Fibroblast of lung (primary cell): Measurements from ENCODE around the gene PCDHGA7. TPM values are rescaled to one million over a fixed set of nuclear protein-coding genes. Genes with fewer than 3 reads are reported as not detected.
"Not testable (repeated sequence)": the region's sequence is repeated elsewhere in the genome, so short reads cannot be mapped to it uniquely, and the experiment has no call there.

Experiments used
- DNase-seq, 2 donors: peaks; one replicate each; pipeline versions ENCODE4 v3.0.0 to v3.0.0-alpha.2; 2010; ENCODE audit warnings: low read depth in 2 of 2
- H2AFZ ChIP-seq: 2 replicates; pipeline ENCODE4 v1.5.1; 2012; ENCODE audit warnings: low read length, control low read depth, inconsistent platforms
- H3K27ac ChIP-seq: 2 replicates; pipeline ENCODE4 v1.5.1; 2011; ENCODE audit warnings: low read length, control low read depth; ENCODE audit not compliant: insufficient read depth
- H3K27me3 ChIP-seq: 2 replicates; pipeline ENCODE4 v1.5.1; 2011; ENCODE audit warnings: mild to moderate bottlenecking, low read length; ENCODE audit not compliant: control insufficient read depth, insufficient read depth
- H3K36me3 ChIP-seq: 2 replicates; pipeline ENCODE4 v1.5.1; 2011; ENCODE audit warnings: low read length; ENCODE audit not compliant: control insufficient read depth, insufficient read depth
- H3K4me1 ChIP-seq: 2 replicates; pipeline ENCODE4 v1.5.1; 2011; ENCODE audit warnings: low read length; ENCODE audit not compliant: control insufficient read depth, insufficient read depth; ENCODE audit errors: extremely low read depth
- H3K4me2 ChIP-seq: 2 replicates; pipeline ENCODE4 v1.5.1; 2011; ENCODE audit warnings: low read length, control low read depth; ENCODE audit not compliant: insufficient read depth; ENCODE audit errors: extremely low read depth
- H3K4me3 ChIP-seq, 4 experiments: fragments of 200-600 bp in 1 of 4; sonication (generic) in 1 of 4; replicated peaks in 1 of 4; 2 replicates each; pipeline ENCODE4 v1.5.1; 2011 to 2016; ENCODE audit warnings: low read length in 4 of 4, low read depth in 3 of 4, mild to moderate bottlenecking in 3 of 4, control low read depth in 2 of 4, inconsistent platforms in 1 of 4, mixed read lengths in 1 of 4; ENCODE audit not compliant: insufficient read depth in 1 of 4; ENCODE audit errors: control extremely low read depth in 1 of 4
- H3K79me2 ChIP-seq: 2 replicates; pipeline ENCODE4 v1.5.1; 2012; ENCODE audit warnings: mild to moderate bottlenecking, low read length, inconsistent platforms; ENCODE audit not compliant: control insufficient read depth, insufficient read depth
- H3K9ac ChIP-seq: 2 replicates; pipeline ENCODE4 v1.5.1; 2011; ENCODE audit warnings: mild to moderate bottlenecking, low read length, control low read depth; ENCODE audit not compliant: insufficient read depth
- H3K9me3 ChIP-seq: 2 replicates; pipeline ENCODE4 v1.5.1; 2012; ENCODE audit warnings: low read depth, low read length; ENCODE audit not compliant: control insufficient read depth, insufficient read depth
- H4K20me1 ChIP-seq: 2 replicates; pipeline ENCODE4 v1.5.1; 2011; ENCODE audit warnings: low read length; ENCODE audit not compliant: control insufficient read depth, insufficient read depth; ENCODE audit errors: extremely low read depth
- CTCF ChIP-seq, 2 donors: IDR thresholded peaks in 1 of 2; conservative IDR thresholded peaks in 1 of 2; 1 replicate in 1 of 2; 2 replicates in 1 of 2; pipeline ENCODE4 v1.5.1; 2011 to 2012; ENCODE audit warnings: low read length in 2 of 2, control low read depth in 1 of 2, inconsistent platforms in 1 of 2, low read depth in 1 of 2, mild to moderate bottlenecking in 1 of 2
- EZH2 ChIP-seq: IDR thresholded peaks from 2 replicates; pipeline ENCODE4 v1.5.1; 2012; ENCODE audit warnings: low read length, control low read depth, mild to moderate bottlenecking; ENCODE audit errors: missing control alignments
- polyA plus RNA-seq, 2 donors: library from polyadenylated mRNA; depleted of rRNA in 1 of 2; stranded (reverse) in 1 of 2; unstranded in 1 of 2; fragments of >200 nt; gene quantifications; 2 replicates each; pipeline ENCODE4 v1.2.1, GENCODE V29; 2011 to 2012; ENCODE audit warnings: missing spikeins in 1 of 2
- total RNA-seq: library from RNA; depleted of rRNA; stranded (reverse); fragments of >200 nt; gene quantifications from 2 replicates; pipeline ENCODE4 v1.2.1, GENCODE V29; 2014

Gene PCDHGA7
- total and polyA plus RNA-seq, 2 donors (not counting 1 experiment from before 2014, with no cell fraction given): 2.7 to 6.8 TPM

DNA sequence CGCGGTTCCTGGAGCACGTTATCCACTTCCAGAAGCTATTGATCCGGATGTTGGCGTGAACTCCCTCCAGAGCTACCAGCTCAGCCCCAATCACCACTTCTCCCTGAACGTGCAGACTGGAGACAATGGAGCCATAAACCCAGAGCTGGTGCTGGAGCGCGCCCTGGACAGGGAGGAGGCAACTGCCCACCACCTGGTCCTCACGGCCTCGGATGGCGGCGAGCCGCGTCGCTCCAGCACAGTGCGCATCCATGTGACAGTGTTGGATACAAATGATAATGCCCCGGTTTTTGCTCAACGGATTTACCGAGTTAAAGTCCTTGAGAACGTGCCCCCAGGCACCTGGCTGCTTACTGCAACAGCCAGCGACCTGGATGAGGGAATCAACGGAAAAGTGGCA, 20.8 kb downstream of the PCDHGA7 start:
- Histone ChIP-seq H2AFZ (no peak overlapping the region), H3K79me2 (no peaks in the 10 kb centered on the region), H3K27ac (no peak overlapping the region), H4K20me1 (no peaks in the 10 kb centered on the region), H3K4me1 (no peaks in the 10 kb centered on the region), H3K9me3 (peaks cover 4% of the 10 kb centered on the region), H3K27me3 (no peaks in the 10 kb centered on the region), H3K9ac (no peak overlapping the region), H3K36me3 (no peaks in the 10 kb centered on the region), H3K4me2 (peak overlapping the region; percentile 29), H3K4me3 (peak overlapping the region in 1 of 4 experiments; percentile 50)
- DNase-seq: no peak
- no peak for TF ChIP-seq EZH2
- TF ChIP-seq CTCF (conservative IDR thresholded peaks at IDR 0.05 in 1 of 2, IDR thresholded peaks at IDR 0.05 in 1 of 2; ENCODE audit: low read depth in 1 of 2, low read length in 2 of 2): no peak

DNA sequence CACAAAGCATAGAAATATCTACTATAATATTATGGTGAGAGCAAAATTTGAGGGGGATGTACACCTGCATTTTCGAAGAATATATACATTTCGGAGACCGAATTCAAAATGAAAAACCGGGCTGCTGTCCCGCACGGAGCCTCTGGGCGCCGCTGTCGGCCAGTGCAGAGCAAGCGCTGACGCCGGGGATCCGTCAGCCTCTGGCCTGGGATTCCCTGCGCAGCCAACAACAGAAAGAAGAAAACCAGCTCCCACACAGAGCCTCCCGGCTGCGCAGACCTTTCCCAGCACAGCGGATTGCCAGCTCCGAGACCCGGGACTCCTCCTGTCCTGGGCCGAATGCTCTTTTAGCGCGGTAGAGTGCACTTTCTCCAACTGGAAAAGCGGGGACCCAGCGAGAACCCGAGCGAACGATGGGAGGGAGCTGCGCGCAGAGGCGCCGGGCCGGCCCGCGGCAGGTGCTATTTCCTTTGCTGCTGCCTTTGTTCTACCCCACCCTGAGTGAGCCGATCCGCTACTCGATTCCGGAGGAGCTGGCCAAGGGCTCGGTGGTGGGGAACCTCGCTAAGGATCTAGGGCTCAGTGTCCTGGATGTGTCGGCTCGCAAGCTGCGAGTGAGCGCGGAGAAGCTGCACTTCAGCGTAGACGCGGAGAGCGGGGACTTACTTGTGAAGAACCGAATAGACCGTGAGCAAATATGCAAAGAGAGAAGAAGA, 25.4 kb downstream of the PCDHGA7 start, which contains the start of gene PCDHGB6:
Gene PCDHGB6, plus strand, starts transcription at position 232 of the 716 bp plus-strand sequence. Its CDS starts 182 bp downstream, at position 414.
- not testable (repeated sequence) for H3K9me3 ChIP-seq, H3K79me2 ChIP-seq, H3K4me1 ChIP-seq, H3K9ac ChIP-seq, H3K27ac ChIP-seq, H3K27me3 ChIP-seq, H3K4me2 ChIP-seq, H2AFZ ChIP-seq, H4K20me1 ChIP-seq, H3K36me3 ChIP-seq
- peak; percentile 41 to 57 for TF ChIP-seq CTCF (conservative IDR thresholded peaks at IDR 0.05 in 1 of 2, IDR thresholded peaks at IDR 0.05 in 1 of 2; ENCODE audit: low read depth in 1 of 2, low read length in 2 of 2)
- peak within 1 kb of the TSS in 3 of 4 experiments; percentile 9 to 41 (median 39) for H3K4me3 ChIP-seq
- DNase-seq: peak; percentile 30 to 54

- H4K20me1 ChIP-seq: no peaks in the 10 kb centered on the region
- no peaks in the 10 kb centered on the region for H3K4me1 ChIP-seq
- peaks cover 6% of the 10 kb centered on the region for H3K9me3 ChIP-seq
- no peaks in the 10 kb centered on the region for H3K79me2 ChIP-seq
- no peaks in the 10 kb centered on the region for H3K36me3 ChIP-seq
- peaks cover 3% of the 10 kb centered on the region for H3K27me3 ChIP-seq
- no peak overlapping the region for H2AFZ ChIP-seq
- H3K9ac ChIP-seq: no peak overlapping the region
- TF ChIP-seq CTCF (conservative IDR thresholded peaks at IDR 0.05 in 1 of 2, IDR thresholded peaks at IDR 0.05 in 1 of 2; ENCODE audit: low read depth in 1 of 2, low read length in 2 of 2) (no peak), EZH2 (no peak)
- no peak for DNase-seq
- no peak overlapping the region for H3K4me2 ChIP-seq
- H3K4me3 ChIP-seq: no peak overlapping the region
- no peak overlapping the region for H3K27ac ChIP-seq
Observed at GRCh38 chr5:141409598-141410306, 27.2 kb downstream of the PCDHGA7 start.
